GM18907 (cell line): ENCODE data around the gene UBE2B.
"Not testable (repeated sequence)": the region's sequence is repeated elsewhere in the genome, so short reads cannot be mapped to it uniquely, and the experiment has no call there.

Experiments
- ATAC-seq: cut with Tn5 transposase; IDR thresholded peaks from one replicate; pipeline ENCODE4 v1.9.1; 2021; ENCODE audit warnings: mild to moderate bottlenecking, moderate library complexity; ENCODE audit not compliant: unreplicated experiment

The UBE2B gene

DNA sequence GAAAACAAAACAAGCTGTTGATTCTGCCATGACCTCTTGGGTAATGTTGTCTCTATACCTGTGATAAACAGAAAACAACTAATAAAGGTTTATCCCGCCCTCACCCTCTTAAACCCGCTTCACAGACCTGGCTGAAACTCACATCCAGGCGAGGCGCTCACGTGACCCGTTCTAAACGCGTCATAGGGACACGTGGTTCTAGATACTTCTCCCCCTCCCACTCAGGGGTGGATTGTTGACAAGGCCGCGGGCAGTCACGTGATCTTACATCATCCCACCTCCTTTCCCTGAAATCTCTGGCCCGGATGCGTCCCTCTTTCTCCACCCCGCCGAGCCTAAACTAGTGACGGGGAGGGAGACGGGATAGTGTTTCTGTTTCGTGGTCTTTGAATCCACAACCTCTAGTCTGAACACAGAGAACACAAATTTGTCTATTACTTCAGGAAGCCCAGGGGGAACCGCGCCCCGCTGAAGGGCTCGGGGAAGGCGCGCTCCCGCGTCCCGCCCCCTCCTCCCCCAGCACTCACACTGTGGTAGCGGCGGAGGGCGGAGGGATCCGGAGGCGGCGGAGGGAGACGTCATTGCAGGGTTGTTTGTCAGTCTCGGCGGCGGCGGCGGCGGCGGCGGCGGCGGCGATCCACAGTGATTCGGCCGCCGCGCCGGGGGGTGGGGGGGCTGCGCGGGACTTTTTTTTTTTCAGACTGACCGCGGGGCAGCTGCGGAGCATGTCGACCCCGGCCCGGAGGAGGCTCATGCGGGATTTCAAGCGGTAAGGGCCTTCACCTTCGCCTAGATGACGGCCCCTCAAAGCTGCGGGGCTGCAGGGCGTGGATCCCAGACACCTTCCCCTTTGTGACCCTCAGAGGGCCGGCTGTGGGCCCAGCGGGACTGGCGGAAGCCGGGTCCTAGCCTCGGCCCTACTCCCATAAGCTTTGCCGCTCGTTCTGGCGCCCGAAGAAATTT is at the start of gene UBE2B:
UBE2B (plus strand) TSS at position 699 of the 963 bp plus-strand sequence; CDS start at position 726, 27 bp downstream.
- ATAC-seq: peak; percentile 81

- ATAC-seq: no peak
Observed at GRCh38 chr5:134327327-134327726, 44.0 kb upstream of the UBE2B start.

GRCh38 chr5:134328619-134329018 is 42.8 kb upstream of the UBE2B start:
- no peak for ATAC-seq

GRCh38 chr5:134336833-134337232 is 34.5 kb upstream of the UBE2B start:
- ATAC-seq: not testable (repeated sequence)

- not testable (repeated sequence) for ATAC-seq
Observed at GRCh38 chr5:134343500-134343899, 27.9 kb upstream of the UBE2B start.

GRCh38 chr5:134345476-134345875 is 25.9 kb upstream of the UBE2B start:
- ATAC-seq: not testable (repeated sequence)

GRCh38 chr5:134345996-134346395 is 25.4 kb upstream of the UBE2B start:
- no peak for ATAC-seq

- no peak for ATAC-seq
Observed at GRCh38 chr5:134349463-134349862, 21.9 kb upstream of the UBE2B start.

GRCh38 chr5:134355681-134356080 is 15.7 kb upstream of the UBE2B start:
- ATAC-seq: no peak

- ATAC-seq: no peak
Observed at GRCh38 chr5:134365604-134366003, 5.8 kb upstream of the UBE2B start.

GRCh38 chr5:134370311-134370870 is 978 bp upstream of the UBE2B start:
- peak; percentile 11 for ATAC-seq

DNA sequence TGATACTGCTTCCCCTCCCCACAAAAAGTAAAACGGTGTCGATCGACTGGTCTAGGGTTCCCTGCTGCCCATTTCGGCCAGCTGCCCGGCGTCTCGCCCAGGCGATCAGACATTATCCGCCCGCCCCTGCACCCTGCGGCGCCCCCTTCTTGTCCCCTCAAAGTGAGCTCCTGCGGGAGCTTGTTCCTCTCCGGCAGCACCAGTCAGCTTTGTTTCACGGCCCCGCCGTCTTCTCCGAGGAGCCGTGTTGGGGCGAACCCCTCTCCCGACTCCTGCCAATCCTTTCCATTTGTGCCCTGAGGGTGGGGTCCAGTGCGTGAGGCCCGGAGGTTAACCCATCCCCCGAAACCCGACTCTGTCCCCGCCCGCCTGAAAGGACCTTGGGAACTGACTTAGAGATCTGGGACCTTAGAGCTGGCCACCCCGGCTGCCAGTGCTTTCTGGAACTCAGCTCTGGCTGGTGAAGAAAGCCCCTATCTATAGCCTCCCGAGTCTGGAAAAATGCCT is 518 bp downstream of the UBE2B start:
- ATAC-seq: peak; percentile 9

- ATAC-seq: not testable (repeated sequence)
Observed at GRCh38 chr5:134373633-134374032, 2.3 kb downstream of the UBE2B start.

GRCh38 chr5:134374232-134374631 is 2.9 kb downstream of the UBE2B start:
- ATAC-seq: no peak

- no peak for ATAC-seq
Observed at GRCh38 chr5:134380346-134380745, 9.0 kb downstream of the UBE2B start.

- not testable (repeated sequence) for ATAC-seq
Observed at GRCh38 chr5:134382204-134382603, 10.8 kb downstream of the UBE2B start.

GRCh38 chr5:134383980-134384697 is 12.8 kb downstream of the UBE2B start:
- no peak for ATAC-seq

DNA sequence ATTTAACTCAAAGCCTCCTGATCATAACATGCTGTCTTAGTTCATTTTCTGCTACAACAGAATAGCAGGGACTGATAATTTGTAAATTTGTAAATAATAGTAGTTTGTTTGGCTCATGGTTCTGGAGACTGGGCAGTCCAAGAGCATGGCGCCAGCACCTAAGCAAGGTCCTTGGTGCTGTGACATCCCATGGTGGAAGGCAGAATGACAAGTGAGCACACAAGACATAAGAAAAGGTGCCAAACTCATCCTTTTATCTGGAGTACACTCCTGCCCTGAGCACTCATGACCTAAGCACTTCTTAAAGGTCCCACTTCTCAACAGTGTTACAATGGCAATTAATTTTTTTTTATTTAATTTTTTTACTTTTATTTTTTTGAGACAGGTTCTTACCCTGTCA is 16.1 kb downstream of the UBE2B start:
- no peak for ATAC-seq

DNA sequence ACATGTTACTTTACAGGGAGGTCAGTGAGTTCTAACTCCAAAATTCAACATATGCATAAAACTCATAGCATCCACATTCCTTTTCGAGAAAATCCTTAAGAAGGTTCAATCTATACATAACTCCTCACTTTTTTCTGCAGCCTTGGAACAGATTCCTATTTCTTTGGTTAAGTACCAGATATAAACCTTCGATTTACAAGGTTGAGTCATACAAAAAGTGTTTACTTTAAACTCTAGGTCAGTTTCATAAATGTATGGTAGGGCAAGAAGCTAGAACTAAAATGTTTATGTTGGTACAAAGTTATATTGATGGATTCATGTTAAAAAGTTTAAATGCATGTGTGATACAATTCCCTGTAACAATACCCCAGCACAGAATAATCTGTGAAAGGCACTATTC is 20.9 kb downstream of the UBE2B start:
- no peak for ATAC-seq

GRCh38 chr5:134394932-134395331 is 23.6 kb downstream of the UBE2B start:
- no peak for ATAC-seq

- ATAC-seq: no peak
Observed at GRCh38 chr5:134396274-134396673, 24.9 kb downstream of the UBE2B start.
